ENCODE results near the gene ITCH. TPM values are rescaled to one million over a fixed set of nuclear protein-coding genes. Genes with fewer than 3 reads are reported as not detected.

ITCH gene
- total RNA-seq, 4 donors from 2014 or later: 40.7 to 59.3 (median 45.9) TPM

DNA sequence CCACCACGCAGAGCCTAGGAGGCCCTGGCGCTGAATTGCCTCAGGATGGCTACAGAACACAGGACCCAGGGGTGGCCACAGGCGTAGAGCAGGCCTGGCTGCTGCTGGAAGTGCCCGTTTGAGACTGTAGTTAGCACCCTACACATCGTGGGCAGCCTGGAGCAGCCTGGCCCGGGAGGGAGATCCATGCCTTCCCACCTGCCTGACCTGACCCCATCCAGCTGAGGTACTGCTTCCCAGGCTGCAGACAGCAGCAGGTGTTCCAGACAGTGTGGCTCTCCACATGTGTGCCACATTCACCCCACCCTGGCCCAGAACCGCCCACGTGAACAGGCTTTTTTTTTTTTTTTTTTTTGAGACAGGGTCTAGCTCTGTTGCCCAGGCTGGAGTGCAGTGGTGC is 174.6 kb downstream of the ITCH start:
- H3K4me3 ChIP-seq (ENCODE audit: low read depth, poor library complexity, severe bottlenecking): no peak overlapping the region
- peak in 1 of 2 donors; percentile 58 for DNase-seq (ENCODE audit: low spot score in 2 of 2)
- intact Hi-C loops (cut with DNase I; ENCODE audit: low total_unique reads): no loop called here
- TF ChIP-seq, protein P1, sequence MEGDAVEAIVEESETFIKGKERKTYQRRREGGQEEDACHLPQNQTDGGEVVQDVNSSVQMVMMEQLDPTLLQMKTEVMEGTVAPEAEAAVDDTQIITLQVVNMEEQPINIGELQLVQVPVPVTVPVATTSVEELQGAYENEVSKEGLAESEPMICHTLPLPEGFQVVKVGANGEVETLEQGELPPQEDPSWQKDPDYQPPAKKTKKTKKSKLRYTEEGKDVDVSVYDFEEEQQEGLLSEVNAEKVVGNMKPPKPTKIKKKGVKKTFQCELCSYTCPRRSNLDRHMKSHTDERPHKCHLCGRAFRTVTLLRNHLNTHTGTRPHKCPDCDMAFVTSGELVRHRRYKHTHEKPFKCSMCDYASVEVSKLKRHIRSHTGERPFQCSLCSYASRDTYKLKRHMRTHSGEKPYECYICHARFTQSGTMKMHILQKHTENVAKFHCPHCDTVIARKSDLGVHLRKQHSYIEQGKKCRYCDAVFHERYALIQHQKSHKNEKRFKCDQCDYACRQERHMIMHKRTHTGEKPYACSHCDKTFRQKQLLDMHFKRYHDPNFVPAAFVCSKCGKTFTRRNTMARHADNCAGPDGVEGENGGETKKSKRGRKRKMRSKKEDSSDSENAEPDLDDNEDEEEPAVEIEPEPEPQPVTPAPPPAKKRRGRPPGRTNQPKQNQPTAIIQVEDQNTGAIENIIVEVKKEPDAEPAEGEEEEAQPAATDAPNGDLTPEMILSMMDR (IDR thresholded peaks at IDR 0.05): no peak
- TF ChIP-seq POLR2A (IDR thresholded peaks at IDR 0.05): no peak
- WGBS, 2 donors: 80 to 81% methylated on average over 8 of the region's 8 CpGs

DNA sequence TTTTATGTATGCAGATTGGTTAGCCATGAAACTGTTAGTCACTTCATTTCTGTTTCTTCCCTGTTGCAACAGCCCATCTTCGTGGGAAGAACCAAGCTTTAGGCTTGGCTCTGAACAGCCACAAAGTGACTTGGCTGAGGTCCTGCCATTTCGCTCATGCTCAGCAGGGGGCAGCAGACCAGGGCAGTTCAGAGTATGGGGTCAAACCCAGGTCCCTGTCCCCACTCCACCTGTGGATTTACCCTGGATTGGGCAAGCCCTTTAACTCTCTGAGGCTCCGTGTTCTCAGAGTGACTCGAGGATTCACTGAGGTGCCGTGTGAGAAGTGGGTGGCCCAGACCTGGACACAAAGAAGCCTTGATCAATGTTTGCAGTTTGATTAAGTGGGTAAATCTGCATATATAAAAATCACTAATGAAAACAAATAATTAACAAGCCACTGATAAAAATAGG is 175.6 kb downstream of the ITCH start:
- H3K4me3 ChIP-seq (ENCODE audit: low read depth, poor library complexity, severe bottlenecking): no peak overlapping the region
- intact Hi-C loops (cut with DNase I; ENCODE audit: low total_unique reads): no loop called here
- WGBS, 2 donors: 51 to 56% methylated on average over 5 of the region's 5 CpGs
- TF ChIP-seq, protein P1 (IDR thresholded peaks at IDR 0.05): peak in 1 of 3 donors; percentile 60
- TF ChIP-seq POLR2A (IDR thresholded peaks at IDR 0.05): no peak
- no peak for DNase-seq (ENCODE audit: low spot score in 2 of 2)

DNA sequence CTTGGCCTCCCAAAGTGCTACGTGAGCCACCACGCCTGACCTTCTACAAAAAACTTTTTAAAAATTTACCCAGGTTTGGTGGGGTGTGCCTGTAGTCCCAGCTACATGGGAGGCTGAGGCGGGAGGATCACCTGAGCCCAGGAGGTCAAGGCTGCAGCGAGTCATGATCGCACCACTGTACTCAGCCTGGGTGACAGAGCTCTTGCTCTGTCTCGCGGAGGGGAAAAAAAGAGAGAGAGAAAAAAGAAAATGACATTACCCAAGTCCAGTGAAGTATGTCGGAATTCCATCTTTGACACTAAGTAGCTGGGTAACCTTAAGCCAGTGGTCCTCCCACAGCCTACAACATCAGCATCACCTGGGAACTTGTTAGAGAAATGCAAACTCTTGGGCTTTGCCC is 176.7 kb downstream of the ITCH start:
- intact Hi-C loops (cut with DNase I; ENCODE audit: low total_unique reads): no loop called here
- DNase-seq (ENCODE audit: low spot score in 2 of 2): no peak
- WGBS, 2 donors: 95 to 96% methylated on average over 8 of the region's 8 CpGs
- TF ChIP-seq, protein P1 (IDR thresholded peaks at IDR 0.05): no peak
- TF ChIP-seq POLR2A (IDR thresholded peaks at IDR 0.05): no peak
- H3K4me3 ChIP-seq (ENCODE audit: low read depth, poor library complexity, severe bottlenecking): no peak overlapping the region

DNA sequence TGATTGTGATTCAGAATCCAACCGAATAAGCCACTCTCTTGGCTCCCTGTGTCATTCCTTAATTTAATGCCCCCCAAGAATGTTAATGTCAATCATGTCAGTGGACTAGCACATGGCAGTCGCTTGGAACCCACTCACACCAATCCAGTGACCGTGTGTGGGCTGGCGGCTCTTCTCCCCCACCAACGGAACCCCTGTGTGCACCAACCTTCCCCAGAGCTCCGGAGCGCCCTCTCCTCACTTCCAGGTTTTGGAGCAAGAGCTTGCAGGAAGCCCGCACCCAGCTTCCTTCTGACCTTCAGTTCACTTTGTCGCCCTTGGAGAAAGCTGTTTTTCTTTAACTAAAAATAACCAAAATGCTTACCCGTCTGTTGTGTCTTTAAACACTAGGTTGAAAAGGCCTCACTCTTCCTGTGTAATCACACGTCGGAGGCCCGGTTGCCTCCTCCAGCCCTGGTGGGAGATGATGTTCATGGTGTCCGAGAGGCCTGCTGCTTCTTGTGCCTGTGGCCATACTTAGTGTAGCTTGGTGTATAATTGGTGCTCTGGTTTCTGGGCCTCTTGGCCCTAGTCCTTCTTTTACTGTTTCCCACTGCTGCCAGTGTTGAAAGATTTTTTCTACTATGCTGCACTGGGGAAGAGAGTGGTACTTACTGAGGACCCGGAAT is 177.7 kb downstream of the ITCH start:
- TF ChIP-seq POLR2A (IDR thresholded peaks at IDR 0.05): no peak
- TF ChIP-seq, protein P1 (IDR thresholded peaks at IDR 0.05): no peak
- no peak for DNase-seq (ENCODE audit: low spot score in 2 of 2)
- intact Hi-C loops (cut with DNase I; ENCODE audit: low total_unique reads): no loop called here
- 88 to 93% methylated on average over 15 of the region's 15 CpGs for WGBS, 2 donors
- H3K4me3 ChIP-seq (ENCODE audit: low read depth, poor library complexity, severe bottlenecking): no peak overlapping the region

DNA sequence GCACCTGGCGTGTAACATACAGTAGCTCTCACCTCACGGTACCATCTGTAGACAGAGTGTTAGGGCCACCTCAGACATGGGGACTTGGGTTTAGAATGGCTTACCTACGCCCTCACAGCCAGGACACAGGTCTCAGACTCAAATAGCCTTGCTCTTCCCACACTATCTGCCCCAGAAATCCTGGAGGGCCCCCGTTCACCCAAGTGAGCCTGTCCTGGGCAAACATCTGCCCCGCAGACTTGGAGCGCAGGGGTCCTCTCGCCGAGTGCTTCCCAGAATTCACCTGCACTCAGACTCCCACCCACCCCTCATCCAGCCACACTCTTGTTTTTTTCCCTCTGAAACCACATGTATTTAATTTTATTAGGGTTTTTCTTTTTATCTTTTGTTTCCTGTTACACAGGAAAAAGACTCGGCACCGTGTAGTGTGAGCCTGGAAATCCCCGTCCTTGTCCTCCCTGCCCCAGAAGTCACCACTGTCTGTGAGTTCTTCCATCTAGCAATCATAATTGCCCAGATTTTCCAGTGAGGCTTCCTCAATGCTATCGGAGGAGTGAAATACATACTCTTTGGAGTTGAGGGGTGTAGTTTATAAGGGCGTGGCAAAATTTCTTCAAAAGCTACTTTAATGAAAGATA is 178.3 kb downstream of the ITCH start:
- DNase-seq (ENCODE audit: low spot score in 2 of 2): no peak
- intact Hi-C loops (cut with DNase I; ENCODE audit: low total_unique reads): no loop called here
- 78 to 83% methylated on average over 13 of the region's 13 CpGs for WGBS, 2 donors
- no peak overlapping the region for H3K4me3 ChIP-seq (ENCODE audit: low read depth, poor library complexity, severe bottlenecking)
- no peak for TF ChIP-seq POLR2A (IDR thresholded peaks at IDR 0.05)
- TF ChIP-seq, protein P1 (IDR thresholded peaks at IDR 0.05): no peak
